ENCODE data around the gene SEPTIN3.

SEPTIN3 gene

GRCh38 chr22:41995211-41995610 is 26.0 kb downstream of the SEPTIN3 start:
- DNase-seq (ENCODE audit: extremely low spot score): no peak
- no peak for TF ChIP-seq FOXA1 (IDR thresholded peaks at IDR 0.05)
- no peak for TF ChIP-seq ELF4 (IDR thresholded peaks at IDR 0.05)
- TF ChIP-seq BHLHE40 (IDR thresholded peaks at IDR 0.05; ENCODE audit: borderline replicate concordance): no peak
- TF ChIP-seq CTBP1 (IDR thresholded peaks at IDR 0.05; ENCODE audit: borderline replicate concordance): no peak
- TF ChIP-seq LEF1 (IDR thresholded peaks at IDR 0.05; ENCODE audit: borderline replicate concordance): no peak
- no peak for TF ChIP-seq ZNF384 (IDR thresholded peaks at IDR 0.05)
- TF ChIP-seq FOXM1 (IDR thresholded peaks at IDR 0.05; ENCODE audit: borderline replicate concordance): no peak
- TF ChIP-seq HDGF (IDR thresholded peaks at IDR 0.05; ENCODE audit: borderline replicate concordance): no peak
- TF ChIP-seq SUZ12 (IDR thresholded peaks at IDR 0.05): no peak
- ChIA-PET CTCF (no interaction called here), POLR2A (interaction anchor here (1.6 kb wide), 1 partner anchor 85 kb away, joined by 4 read pairs; no protein-coding TSS in a partner anchor)

DNA sequence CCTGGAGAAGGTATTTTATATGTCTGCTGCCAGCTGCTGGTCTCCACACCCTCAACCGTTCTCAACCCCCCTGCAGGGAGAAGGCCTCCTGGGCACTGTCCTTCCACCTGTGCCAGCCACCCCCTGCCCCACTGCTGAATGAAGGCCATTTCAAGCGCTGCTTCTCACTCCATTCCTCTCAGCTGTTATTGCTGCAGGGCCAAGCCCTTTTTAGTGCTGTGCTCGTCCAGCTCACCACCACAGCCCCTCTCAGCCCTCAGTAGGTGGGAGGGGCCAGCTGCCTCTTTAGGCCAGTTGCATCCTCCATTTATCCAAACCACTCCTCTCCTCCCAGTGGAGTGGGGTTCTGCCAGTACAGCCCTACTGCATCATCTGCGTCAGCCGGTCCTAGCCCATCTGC is 27.6 kb downstream of the SEPTIN3 start:
- POLR2A ChIA-PET: no interaction called here
- DNase-seq (ENCODE audit: extremely low spot score): no peak
- CTCF ChIA-PET: no interaction called here
- TF ChIP-seq HDGF (IDR thresholded peaks at IDR 0.05; ENCODE audit: borderline replicate concordance): no peak
- TF ChIP-seq LEF1 (IDR thresholded peaks at IDR 0.05; ENCODE audit: borderline replicate concordance): no peak
- TF ChIP-seq SP1 (IDR thresholded peaks at IDR 0.05): no peak
- no peak for TF ChIP-seq SUZ12 (IDR thresholded peaks at IDR 0.05)
- no peak for TF ChIP-seq L3MBTL2 (conservative IDR thresholded peaks at IDR 0.05)
- no peak for TF ChIP-seq CTBP1 (IDR thresholded peaks at IDR 0.05; ENCODE audit: borderline replicate concordance)
- TF ChIP-seq, protein P1, sequence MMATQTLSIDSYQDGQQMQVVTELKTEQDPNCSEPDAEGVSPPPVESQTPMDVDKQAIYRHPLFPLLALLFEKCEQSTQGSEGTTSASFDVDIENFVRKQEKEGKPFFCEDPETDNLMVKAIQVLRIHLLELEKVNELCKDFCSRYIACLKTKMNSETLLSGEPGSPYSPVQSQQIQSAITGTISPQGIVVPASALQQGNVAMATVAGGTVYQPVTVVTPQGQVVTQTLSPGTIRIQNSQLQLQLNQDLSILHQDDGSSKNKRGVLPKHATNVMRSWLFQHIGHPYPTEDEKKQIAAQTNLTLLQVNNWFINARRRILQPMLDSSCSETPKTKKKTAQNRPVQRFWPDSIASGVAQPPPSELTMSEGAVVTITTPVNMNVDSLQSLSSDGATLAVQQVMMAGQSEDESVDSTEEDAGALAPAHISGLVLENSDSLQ (IDR thresholded peaks at IDR 0.05): no peak
- TF ChIP-seq BHLHE40 (IDR thresholded peaks at IDR 0.05; ENCODE audit: borderline replicate concordance): no peak
- TF ChIP-seq NFRKB (IDR thresholded peaks at IDR 0.05): no peak
- TF ChIP-seq ELF4 (IDR thresholded peaks at IDR 0.05): no peak
- no peak for TF ChIP-seq ARNT (IDR thresholded peaks at IDR 0.05)

DNA sequence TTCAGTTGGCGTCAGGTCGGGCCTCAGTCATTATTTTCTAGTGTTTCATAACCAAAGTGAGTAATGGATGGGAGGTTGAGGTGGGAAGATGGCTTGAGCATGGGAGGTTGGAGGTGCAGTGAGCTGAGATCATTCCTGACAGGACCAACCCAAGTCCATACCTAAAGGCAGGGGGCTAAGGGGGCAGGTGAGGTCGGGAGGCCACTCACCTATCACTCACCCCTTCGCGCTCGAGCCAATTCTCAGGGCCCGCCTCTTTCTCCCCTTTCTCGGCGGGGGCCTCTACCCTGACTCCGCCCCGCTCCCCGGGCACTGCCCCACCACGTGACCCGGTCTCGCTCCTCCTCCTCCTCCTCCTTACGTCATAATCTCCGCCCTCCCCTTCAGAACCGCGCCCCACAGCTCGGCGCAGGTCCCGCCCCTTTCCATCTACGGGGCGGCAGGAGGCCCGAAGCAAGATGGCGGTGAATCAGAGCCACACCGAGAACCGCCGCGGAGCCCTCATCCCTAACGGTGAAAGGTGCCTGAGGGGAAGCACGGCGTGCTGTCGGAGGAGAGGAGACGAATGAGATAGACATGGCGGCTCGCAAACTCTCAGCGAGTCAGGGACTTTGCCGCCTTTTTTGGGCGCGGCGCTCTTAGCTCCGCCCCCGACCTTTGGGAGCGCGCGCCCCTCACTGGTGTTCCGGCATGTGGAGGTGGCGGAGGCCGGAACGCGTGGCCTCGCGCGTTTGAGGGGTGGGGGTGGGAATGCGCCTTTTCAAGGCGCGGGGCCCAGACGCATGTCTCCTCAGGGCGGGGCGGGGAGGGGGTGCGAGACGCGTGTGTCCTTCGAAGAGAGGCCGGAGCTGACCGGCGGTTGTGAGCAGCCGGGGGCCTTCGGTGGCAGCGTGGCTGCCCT is 29.4 kb downstream of the SEPTIN3 start, which contains the start of gene WBP2NL:
Gene WBP2NL (plus strand): TSS at position 428 of the 901 bp plus-strand sequence. CDS start 31 bp downstream, at position 459.
- DNase-seq (ENCODE audit: extremely low spot score): peak; percentile 3
- ChIA-PET CTCF (no interaction called here), POLR2A (no interaction called here)
- no peak for TF ChIP-seq NFRKB (IDR thresholded peaks at IDR 0.05)
- TF ChIP-seq FOXM1 (IDR thresholded peaks at IDR 0.05; ENCODE audit: borderline replicate concordance): no peak
- no peak for TF ChIP-seq SUZ12 (IDR thresholded peaks at IDR 0.05)
- TF ChIP-seq LEF1 (IDR thresholded peaks at IDR 0.05; ENCODE audit: borderline replicate concordance): no peak
- TF ChIP-seq FOXK2 (IDR thresholded peaks at IDR 0.05): no peak
- TF ChIP-seq ZNF384 (IDR thresholded peaks at IDR 0.05): no peak
- no peak for TF ChIP-seq FOXA1 (IDR thresholded peaks at IDR 0.05)
- TF ChIP-seq HDGF (IDR thresholded peaks at IDR 0.05; ENCODE audit: borderline replicate concordance): no peak
- TF ChIP-seq CTBP1 (IDR thresholded peaks at IDR 0.05; ENCODE audit: borderline replicate concordance): no peak

DNA sequence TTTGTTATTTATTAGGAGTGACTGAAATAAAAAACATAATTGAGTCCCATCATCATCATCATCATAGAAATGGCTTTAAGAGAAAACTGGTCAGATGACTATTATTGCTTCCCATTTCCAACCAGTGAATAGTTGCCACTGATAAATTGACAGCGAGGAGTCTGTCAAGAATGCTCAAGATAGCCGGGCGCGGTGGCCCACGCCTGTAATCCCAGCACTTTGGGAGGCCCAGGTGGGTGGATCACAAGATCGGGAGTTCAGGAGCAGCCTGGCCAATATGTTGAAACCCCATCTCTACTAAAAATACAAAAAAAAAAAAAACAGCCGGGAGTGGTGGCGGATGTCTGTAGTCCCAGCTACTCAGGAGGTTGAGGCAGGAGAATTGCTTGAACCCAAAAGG is 31.2 kb downstream of the SEPTIN3 start:
- POLR2A ChIA-PET: no interaction called here
- CTCF ChIA-PET: no interaction called here
- TF ChIP-seq FOXM1 (IDR thresholded peaks at IDR 0.05; ENCODE audit: borderline replicate concordance) (no peak), SP1 (IDR thresholded peaks at IDR 0.05) (no peak), TARDBP (IDR thresholded peaks at IDR 0.05) (no peak), CTBP1 (IDR thresholded peaks at IDR 0.05; ENCODE audit: borderline replicate concordance) (no peak), ELF4 (IDR thresholded peaks at IDR 0.05) (no peak), LEF1 (IDR thresholded peaks at IDR 0.05; ENCODE audit: borderline replicate concordance) (no peak), ARNT (IDR thresholded peaks at IDR 0.05) (no peak), SUZ12 (IDR thresholded peaks at IDR 0.05) (no peak), NFRKB (IDR thresholded peaks at IDR 0.05) (no peak), HDGF (IDR thresholded peaks at IDR 0.05; ENCODE audit: borderline replicate concordance) (no peak), BHLHE40 (IDR thresholded peaks at IDR 0.05; ENCODE audit: borderline replicate concordance) (no peak)
- TF ChIP-seq, protein P1 (IDR thresholded peaks at IDR 0.05): no peak
- DNase-seq (ENCODE audit: extremely low spot score): no peak

DNA sequence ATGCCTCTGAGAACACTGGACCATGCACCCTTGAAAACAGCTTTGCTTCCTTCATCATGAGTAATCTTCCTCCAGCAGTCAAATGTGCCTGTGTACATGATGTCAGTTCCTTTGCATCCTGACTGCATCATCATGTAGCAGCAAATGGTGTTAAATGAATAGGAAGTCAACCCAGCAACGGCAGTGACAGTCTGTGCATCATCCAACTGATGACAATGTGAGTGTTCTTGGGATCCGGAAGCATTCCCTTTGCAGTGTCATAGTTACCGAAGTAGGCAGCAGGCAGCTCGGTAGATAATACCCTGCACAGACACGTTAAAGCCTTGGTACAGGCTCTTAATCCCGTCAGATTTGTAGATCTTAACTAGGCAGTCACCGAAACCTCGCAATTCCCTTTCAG is 31.9 kb downstream of the SEPTIN3 start:
- ChIA-PET POLR2A (no interaction called here), CTCF (interaction anchor here (0.7 kb wide), 1 partner anchor 238 kb away, joined by 4 read pairs; no protein-coding TSS in a partner anchor)
- DNase-seq (ENCODE audit: extremely low spot score): no peak
- TF ChIP-seq FOXA1 (IDR thresholded peaks at IDR 0.05) (no peak), ZNF384 (IDR thresholded peaks at IDR 0.05) (no peak), SP1 (IDR thresholded peaks at IDR 0.05) (no peak), FOXM1 (IDR thresholded peaks at IDR 0.05; ENCODE audit: borderline replicate concordance) (no peak), NFRKB (IDR thresholded peaks at IDR 0.05) (no peak), CTBP1 (IDR thresholded peaks at IDR 0.05; ENCODE audit: borderline replicate concordance) (no peak), ELF4 (IDR thresholded peaks at IDR 0.05) (no peak), SUZ12 (IDR thresholded peaks at IDR 0.05) (no peak), LEF1 (IDR thresholded peaks at IDR 0.05; ENCODE audit: borderline replicate concordance) (no peak), BHLHE40 (IDR thresholded peaks at IDR 0.05; ENCODE audit: borderline replicate concordance) (no peak), ARNT (IDR thresholded peaks at IDR 0.05) (no peak), L3MBTL2 (conservative IDR thresholded peaks at IDR 0.05) (no peak), FOXK2 (IDR thresholded peaks at IDR 0.05) (no peak)
- TF ChIP-seq, protein P1 (IDR thresholded peaks at IDR 0.05): no peak

GRCh38 chr22:42001706-42002105 is 32.5 kb downstream of the SEPTIN3 start:
- DNase-seq (ENCODE audit: extremely low spot score): peak; percentile 2
- ChIA-PET CTCF (no interaction called here), POLR2A (no interaction called here)
- no peak for TF ChIP-seq HDGF (IDR thresholded peaks at IDR 0.05; ENCODE audit: borderline replicate concordance)
- no peak for TF ChIP-seq FOXA1 (IDR thresholded peaks at IDR 0.05)
- TF ChIP-seq FOXM1 (IDR thresholded peaks at IDR 0.05; ENCODE audit: borderline replicate concordance): no peak
- no peak for TF ChIP-seq TARDBP (IDR thresholded peaks at IDR 0.05)
